ENCODE results near the gene CDH4. TPM values are rescaled to one million over a fixed set of nuclear protein-coding genes. Genes with fewer than 3 reads are reported as not detected.

Gene CDH4
- total and polyA plus RNA-seq, 11 donors: 0.04 to 0.54 (median 0.08) TPM; not detected in 1

GRCh38 chr20:61701401-61701800, 449.3 kb downstream of the CDH4 start:
- 89 to 92% (median 91%) methylated on average over 14 of the region's 14 CpGs for WGBS, 4 donors
- Histone ChIP-seq H3K36me3 (no peaks in the 10 kb centered on the region), H3K27me3 (peaks cover 0 to 12% (median 0%) of the 10 kb centered on the region in 9 donors), H3K27ac (no peak overlapping the region), H3K4me3 (no peak overlapping the region), H3K9me3 (no peaks in the 10 kb centered on the region), H3K4me1 (peaks cover 0 to 6% (median 0%) of the 10 kb centered on the region in 12 donors)
- no peak for ATAC-seq
- intact Hi-C loops (cut with DNase I): no loop called here
- DNase-seq: peak in 1 of 5 donors; percentile 15
- TF ChIP-seq, protein P1, sequence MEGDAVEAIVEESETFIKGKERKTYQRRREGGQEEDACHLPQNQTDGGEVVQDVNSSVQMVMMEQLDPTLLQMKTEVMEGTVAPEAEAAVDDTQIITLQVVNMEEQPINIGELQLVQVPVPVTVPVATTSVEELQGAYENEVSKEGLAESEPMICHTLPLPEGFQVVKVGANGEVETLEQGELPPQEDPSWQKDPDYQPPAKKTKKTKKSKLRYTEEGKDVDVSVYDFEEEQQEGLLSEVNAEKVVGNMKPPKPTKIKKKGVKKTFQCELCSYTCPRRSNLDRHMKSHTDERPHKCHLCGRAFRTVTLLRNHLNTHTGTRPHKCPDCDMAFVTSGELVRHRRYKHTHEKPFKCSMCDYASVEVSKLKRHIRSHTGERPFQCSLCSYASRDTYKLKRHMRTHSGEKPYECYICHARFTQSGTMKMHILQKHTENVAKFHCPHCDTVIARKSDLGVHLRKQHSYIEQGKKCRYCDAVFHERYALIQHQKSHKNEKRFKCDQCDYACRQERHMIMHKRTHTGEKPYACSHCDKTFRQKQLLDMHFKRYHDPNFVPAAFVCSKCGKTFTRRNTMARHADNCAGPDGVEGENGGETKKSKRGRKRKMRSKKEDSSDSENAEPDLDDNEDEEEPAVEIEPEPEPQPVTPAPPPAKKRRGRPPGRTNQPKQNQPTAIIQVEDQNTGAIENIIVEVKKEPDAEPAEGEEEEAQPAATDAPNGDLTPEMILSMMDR (IDR thresholded peaks at IDR 0.05): no peak
- no peak for TF ChIP-seq POLR2A (IDR thresholded peaks at IDR 0.05)

DNA sequence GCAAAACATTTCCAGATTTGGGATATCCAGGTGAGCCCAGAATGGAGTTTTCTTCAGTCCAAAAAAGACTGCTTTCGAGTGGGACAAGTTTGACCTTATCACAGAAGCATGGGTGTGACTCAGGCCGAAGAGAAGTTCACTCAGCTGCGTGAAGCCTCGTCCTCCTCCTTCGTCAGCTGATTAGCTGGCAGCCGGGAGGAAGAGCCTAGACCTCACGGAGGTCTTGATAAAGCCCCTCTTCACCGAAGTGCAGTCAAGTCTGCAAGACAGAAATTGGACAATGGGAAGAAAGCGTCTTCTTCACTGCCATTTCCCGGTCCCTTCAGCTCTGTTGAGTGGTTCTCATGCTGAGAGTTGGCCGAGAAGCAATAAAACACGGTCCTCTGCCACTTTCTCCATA, 449.7 kb downstream of the CDH4 start:
- WGBS, 4 donors: 67 to 88% (median 72%) methylated on average over 8 to 12 of the region's 12 CpGs
- Histone ChIP-seq H3K27ac (no peak overlapping the region), H3K4me1 (peaks cover 0 to 6% (median 0%) of the 10 kb centered on the region in 12 donors), H3K4me3 (no peak overlapping the region), H3K27me3 (peaks cover 0 to 8% (median 0%) of the 10 kb centered on the region in 9 donors), H3K9me3 (no peaks in the 10 kb centered on the region), H3K36me3 (no peaks in the 10 kb centered on the region)
- intact Hi-C loops (cut with DNase I): no loop called here
- TF ChIP-seq, protein P1 (IDR thresholded peaks at IDR 0.05): no peak
- TF ChIP-seq POLR2A (IDR thresholded peaks at IDR 0.05): no peak
- ATAC-seq (no peak), DNase-seq (no peak)

DNA sequence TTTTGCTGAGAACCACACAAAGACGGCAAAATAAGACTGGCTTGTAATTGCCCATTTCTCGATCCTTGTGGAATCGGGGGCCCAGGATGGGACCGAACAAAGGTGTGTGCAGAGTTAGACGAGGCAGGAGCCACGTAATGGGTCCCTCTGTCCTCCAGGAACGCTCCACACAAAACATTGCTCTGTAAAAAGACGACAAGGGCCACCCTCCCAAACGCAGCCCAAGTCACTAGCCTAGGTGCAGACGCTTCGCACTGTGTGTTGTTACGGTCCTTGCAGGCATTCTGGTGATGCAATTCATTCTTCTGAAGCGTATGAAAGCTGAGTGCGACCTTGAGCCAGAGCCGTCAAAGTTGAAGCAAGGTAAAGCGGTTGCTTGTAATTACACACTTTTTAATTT, 450.2 kb downstream of the CDH4 start:
- ATAC-seq: no peak
- DNase-seq: peak in 1 of 5 donors; percentile 1
- WGBS, 4 donors: 87 to 91% (median 89%) methylated on average over 16 of the region's 16 CpGs
- H3K36me3 ChIP-seq: no peaks in the 10 kb centered on the region
- H3K4me1 ChIP-seq: peaks cover 0 to 6% (median 0%) of the 10 kb centered on the region in 12 donors
- H3K27me3 ChIP-seq: peaks cover 0 to 5% (median 0%) of the 10 kb centered on the region in 9 donors
- intact Hi-C loops (cut with DNase I): no loop called here
- no peak for TF ChIP-seq POLR2A (IDR thresholded peaks at IDR 0.05)
- TF ChIP-seq, protein P1 (IDR thresholded peaks at IDR 0.05): no peak
- H3K9me3 ChIP-seq: no peaks in the 10 kb centered on the region
- no peak overlapping the region for H3K4me3 ChIP-seq
- no peak overlapping the region for H3K27ac ChIP-seq

DNA sequence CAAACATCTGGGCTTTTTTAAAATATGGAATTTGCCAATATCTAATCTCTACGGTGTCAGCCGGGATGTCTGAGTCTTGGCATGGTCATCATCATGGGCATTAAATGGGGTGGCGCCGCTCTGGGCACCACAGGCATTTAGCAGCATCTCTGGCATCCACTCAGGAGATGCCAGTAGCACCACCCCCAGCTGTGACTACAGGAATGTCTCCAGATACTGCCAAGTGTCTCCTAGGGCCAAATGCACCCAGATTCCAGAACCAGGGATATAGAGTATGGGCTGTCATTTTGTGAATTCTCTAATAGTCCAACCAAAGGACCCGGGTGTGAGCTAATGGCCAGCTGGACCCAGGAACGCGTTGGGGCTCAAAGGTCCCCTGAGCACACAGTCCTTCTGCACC, 452.6 kb downstream of the CDH4 start:
- WGBS, 4 donors: 67 to 78% (median 72%) methylated on average over 7 of the region's 7 CpGs
- ATAC-seq: no peak
- Histone ChIP-seq H3K4me3 (no peak overlapping the region), H3K36me3 (no peaks in the 10 kb centered on the region), H3K27ac (no peak overlapping the region), H3K27me3 (peaks cover 0 to 5% (median 0%) of the 10 kb centered on the region in 9 donors), H3K9me3 (no peaks in the 10 kb centered on the region), H3K4me1 (no peaks in the 10 kb centered on the region)
- DNase-seq: no peak
- TF ChIP-seq, protein P1 (IDR thresholded peaks at IDR 0.05): no peak
- TF ChIP-seq POLR2A (IDR thresholded peaks at IDR 0.05): no peak
- intact Hi-C loops (cut with DNase I): no loop called here
